Medulla oblongata (tissue), 1 donor: ENCODE results near the gene CERK.

Source experiments
- DNase-seq: peaks from one replicate; pipeline ENCODE4 v3.0.0-alpha.2; 2015; ENCODE audit errors: extremely low spot score

The CERK gene

GRCh38 chr22:46764779-46765485, 26.9 kb upstream of the CERK start:
- no peak for DNase-seq

DNA sequence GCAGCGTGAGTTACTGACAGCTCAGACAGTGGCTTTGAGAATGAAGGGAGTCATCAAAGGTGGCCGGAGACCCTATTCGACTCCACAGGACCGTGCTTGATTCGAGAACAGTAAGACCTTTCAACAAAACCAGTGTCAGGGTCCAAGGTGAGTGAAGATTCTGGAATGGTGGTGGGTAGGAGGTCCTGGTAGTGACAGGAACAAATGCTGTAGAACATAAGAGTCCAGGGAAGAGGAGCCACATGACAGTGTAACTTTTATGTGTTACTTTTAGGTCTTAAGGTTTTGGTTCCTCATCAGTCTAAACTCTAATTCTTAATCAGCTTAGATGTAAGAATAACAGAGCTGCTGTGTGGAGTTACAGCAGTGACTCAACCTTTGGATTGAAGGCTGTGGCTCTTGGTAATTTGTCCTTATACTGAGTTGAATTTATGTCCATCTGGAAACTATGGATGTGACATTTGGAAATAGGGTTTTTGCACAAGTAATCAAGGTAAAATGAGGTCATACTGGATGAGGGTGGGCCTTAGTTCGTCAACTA, 26.2 kb upstream of the CERK start:
- peak; percentile 30 for DNase-seq

DNA sequence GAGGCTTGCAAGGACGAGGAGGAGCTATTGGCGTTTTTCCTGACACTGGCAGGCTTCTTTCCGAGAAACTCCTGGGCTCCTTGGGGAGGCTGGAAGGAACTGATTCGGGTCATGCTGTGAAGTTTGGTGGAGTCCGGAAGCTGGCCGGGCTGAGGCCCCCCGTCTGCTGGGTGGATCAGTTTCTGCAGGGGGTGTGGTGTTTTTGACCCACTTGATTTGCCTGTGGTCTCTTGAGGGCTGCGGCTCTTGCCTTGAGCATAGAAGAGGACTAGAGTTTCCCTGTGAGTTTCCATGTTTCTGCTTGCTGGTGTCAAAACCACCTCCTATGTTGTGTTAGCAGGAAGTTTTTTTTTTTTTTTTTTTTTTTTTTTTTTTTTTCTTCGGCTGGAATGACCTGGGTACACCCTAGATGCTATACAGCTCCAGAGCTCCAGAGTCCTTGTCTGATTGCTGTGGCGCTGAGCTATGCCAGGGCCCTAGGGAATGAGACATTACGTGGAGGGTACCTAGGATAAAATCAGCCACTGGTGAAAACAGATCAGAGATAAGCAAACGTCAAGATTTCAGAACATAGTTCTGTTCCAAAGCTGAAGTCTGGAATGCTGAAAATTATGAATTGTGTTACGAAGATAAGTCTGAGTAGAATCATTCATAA, 25.1 kb upstream of the CERK start:
- DNase-seq, result no peak

DNA sequence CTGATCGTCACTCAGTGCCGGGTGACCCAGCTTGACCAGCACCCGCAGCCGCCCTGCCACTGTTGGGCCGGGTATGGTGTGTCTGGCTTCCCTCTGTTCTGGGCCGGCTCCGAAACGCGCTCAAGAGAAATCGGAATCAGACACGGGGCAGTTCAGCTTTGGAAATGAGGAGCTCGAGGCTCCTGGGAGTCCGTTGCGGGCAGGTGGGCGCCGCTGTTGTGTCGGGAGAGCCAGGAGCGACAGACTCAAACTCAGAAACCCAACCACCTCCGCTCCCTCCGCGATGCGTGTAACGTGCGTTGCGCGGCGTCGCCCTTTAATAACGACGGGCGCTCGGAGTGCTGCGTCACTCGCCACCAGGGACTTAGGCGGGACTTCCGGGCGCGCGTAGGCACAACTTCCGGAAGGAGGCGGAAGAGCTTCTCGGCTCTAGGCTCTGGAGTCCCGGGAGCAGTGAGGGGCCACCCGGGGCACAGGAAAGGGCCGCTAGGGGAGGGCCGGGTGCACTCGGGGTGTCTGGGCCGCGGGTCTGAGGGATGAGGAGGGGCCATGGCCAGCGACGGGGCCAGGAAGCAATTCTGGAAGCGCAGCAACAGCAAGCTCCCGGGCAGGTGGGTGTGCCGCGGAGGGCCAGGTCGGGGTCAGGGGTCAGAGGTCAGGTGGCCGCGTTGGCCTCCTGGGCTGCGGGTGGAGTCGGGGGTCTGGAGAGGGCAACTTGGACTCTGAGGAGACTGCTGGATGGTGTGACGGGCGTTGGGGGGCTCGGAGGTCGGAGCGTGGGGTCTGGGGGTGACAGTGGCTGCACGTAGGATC, 24.4 kb upstream of the CERK start, which contains the start of gene TBC1D22A:
Gene TBC1D22A (plus strand): TSS at position 413 of the 813 bp plus-strand sequence. CDS start 137 bp downstream, at position 550.
- DNase-seq, result peak; percentile 96

DNA sequence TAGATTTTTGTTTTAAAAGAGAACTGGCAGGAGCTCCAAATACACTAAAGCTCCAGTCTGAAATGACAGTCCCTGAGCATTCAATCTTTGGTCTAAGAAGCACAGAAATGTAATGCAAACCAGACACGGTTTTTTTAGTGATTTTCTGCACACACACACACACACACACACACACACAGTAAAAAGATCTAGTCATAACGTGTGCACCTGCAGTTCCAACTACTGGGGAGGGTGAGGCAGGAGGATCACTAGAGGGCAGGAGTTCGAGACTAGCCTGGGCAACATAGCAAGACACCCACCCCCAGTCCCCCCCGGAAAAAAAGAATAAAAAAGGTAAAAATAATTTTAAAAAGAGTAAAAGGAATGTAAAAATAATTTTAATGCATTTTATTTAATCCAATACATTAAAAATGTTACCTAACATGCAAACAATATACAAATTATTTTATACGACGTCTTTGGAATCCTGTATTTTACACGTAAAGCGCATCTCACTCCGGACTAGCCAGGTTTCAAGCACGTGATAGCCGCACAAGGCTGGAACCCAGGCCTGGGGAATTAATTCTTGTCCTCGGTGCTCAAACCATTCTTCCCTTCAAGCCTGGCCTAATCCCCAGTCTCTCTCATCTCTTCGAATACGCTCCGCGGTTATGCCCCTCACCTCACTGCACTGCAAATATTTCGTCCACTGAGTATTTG, 23.6 kb upstream of the CERK start:
- no peak for DNase-seq

- DNase-seq, result no peak
Observed at GRCh38 chr22:46761017-46761416, 23.0 kb upstream of the CERK start.

- peak; percentile 87 for DNase-seq
Observed at GRCh38 chr22:46758867-46759290, 20.8 kb upstream of the CERK start.

DNA sequence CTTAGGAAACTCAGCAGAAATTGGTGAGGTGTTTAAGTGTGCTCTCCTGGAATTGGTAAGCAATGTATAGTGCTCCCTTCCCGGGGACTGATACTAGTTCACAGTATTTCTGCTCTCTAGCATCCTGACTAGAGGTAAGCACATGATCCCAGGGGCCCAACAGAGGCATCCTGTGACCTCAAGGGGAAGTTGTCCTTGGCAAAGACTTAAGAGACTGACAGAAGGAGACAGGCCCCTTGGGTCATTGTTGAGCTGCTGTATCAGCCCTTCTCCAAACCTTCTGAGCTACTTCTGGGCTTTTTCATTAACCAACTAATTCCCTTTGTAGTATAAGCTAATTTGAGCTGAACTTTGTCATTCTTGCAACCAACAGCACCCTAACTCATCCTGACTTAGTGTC, 20.1 kb upstream of the CERK start:
- DNase-seq, result peak; percentile 58

- DNase-seq, result no peak
Observed at GRCh38 chr22:46757104-46757503, 19.1 kb upstream of the CERK start.

DNA sequence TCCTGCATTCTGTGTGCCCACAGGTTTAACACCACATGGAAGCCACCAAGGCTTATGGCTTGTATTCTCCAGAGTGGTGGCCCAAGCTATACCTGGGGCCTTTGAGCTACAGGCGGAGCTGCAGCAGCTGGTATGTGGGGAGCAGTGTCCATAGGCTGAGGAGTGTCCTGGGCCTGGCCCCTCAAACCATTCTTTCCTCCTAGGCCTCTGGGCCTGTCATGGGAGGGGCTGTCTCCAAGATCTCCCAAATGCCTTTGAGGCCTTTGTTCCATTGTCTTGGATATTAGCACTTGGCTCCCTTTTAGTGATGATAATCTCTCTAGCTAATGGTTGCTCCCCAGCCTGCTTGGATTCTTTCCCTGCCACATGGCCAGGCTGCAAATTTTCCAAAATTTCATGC, 18.0 kb upstream of the CERK start:
- no peak for DNase-seq

GRCh38 chr22:46755525-46755924, 17.5 kb upstream of the CERK start:
- no peak for DNase-seq

- DNase-seq, result no peak
Observed at GRCh38 chr22:46754826-46755225, 16.8 kb upstream of the CERK start.

GRCh38 chr22:46754110-46754799, 16.2 kb upstream of the CERK start:
- no peak for DNase-seq

DNA sequence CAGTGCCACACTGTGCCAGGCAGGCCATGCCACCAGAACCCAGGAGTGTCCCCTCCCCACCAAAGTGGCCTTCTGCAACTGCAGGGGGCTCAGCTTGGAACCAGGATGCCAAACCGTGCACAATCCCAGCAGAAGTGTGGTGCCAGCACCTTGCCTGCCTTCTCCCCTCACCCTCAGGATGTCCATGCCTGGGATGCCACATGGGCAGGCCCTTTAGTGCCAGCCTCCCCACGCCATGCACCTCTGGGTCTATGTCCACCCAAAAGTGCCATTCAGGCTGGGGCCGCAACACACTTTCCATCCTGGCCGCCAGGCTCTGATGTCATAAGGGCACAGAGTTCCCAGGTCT, 15.7 kb upstream of the CERK start:
- no peak for DNase-seq

- no peak for DNase-seq
Observed at GRCh38 chr22:46753360-46753759, 15.3 kb upstream of the CERK start.

DNA sequence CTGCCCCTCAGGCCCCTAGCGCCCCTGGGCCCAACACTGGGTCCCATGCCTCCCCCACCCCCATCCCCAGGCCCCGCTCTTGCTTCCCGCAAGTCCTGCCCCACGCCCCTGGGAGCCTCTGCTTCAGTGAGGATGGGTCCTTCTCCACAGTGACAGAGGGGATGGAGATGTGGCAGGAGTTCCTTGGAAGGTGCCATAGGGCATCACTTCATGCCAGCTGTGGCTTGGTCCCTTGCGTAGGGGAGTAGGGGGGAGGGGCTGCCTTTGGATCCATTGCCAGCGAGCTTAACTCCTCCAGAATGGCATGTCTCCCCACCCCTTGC, 14.9 kb upstream of the CERK start:
- DNase-seq, result no peak

DNA sequence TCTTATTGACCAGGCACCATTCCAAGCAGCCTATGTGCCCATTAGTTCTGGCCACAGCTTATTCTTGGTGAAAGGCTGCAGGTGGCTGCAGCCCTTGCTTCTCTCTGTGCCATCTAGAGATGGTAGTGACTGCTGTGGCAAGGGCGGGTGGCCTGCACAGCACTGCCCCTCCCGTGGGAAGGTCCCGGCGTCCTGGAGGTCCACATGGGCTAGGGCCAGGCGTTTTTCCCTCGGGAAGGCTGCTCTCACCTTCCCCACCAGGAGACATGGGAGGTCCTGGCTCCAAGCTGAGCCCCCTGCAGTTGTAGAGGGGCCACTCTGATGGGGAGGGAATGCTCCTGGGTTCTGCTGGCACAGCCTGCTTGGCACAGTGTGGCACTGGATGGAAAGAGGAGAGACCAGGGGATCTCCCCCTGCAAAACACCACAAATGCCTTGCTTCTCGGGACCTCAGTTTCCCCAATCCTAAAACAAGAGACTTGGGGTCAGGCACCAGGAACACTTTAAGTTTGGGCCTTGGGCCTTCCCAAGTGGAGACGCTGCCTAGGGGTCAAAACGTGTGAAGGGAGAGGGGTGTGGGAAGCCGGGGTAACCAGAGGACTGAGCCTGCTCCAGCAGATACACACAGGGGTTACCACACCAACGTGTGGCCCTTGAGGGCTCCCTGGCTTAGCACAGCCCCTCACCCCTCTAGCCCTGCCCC, 14.4 kb upstream of the CERK start:
- no peak for DNase-seq

DNA sequence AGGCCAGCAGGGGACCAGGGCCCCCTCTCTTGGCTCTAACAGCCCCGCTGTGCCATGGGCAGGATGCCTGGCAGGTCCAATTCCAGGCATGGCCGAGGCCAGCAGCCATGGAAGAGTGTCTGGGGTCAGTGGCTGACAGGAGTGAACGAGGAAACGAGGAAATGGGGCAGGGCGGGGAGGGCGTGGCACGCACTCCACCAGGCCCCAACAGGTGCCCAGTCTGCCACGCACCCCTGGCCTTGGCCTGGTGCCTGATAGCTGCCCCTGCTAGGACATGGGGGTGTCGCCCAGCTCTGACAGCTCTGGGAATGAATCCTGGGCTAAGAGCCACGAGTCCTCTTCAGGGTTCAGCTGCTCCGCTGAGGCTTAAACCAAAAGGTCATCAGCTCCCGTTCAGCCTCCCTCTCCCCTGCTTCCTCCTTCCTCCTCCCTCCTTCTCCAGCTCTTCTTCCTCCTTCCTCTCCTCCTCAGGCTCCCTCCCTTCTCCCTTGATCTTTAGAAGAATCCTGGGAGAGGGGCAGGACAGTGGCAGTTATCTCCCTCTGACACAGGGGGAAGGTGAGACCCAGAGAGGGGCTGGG, 12.9 kb upstream of the CERK start:
- no peak for DNase-seq

GRCh38 chr22:46750530-46750800, 12.4 kb upstream of the CERK start:
- DNase-seq, result no peak

DNA sequence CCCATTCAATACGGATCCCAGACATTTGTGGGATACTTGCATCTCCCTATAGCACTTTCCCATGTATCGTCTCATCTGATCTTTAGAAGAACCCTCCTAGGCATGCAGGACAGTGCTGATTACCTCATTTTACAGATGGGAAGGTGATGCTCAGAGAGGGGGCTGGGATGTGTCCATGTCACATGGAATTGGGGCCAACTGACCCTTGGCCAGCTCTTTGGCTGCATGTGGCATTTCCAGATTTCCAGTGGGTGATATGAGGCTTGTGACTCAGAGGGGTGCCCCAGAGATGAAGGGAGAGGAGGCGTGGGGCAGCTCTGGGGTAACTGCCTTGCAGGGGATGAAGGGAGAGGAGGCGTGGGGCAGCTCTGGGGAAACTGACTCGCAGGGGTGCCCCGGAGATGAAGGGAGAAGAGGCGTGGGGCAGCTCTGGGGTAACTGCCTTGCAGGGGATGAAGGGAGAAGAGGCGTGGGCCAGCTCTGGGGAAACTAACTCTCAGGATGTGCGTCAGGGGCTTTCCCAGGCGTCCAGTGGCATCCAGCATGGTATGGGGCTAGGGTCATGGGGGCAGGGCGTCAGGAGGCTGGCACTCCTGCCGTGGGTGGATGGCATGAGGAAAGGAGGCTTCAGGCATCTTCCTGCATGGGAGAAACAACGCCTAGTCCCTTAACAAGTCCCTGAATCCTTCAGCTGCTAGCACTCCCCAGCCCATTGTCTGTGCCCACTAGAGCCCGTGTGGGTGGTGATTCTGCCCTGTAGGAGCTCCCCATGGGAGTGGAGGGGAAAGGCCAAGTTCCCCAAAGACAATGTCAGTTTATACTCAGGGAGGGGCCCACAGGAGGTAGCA, 11.9 kb upstream of the CERK start:
- DNase-seq, result no peak
